HG02623 (cell line): ENCODE results near the gene WNT7B.

ENCODE experiments used
- ATAC-seq: cut with Tn5 transposase; IDR thresholded peaks from one replicate; pipeline ENCODE4 v1.9.1; 2021; ENCODE audit warnings: moderate library complexity; ENCODE audit not compliant: unreplicated experiment

The WNT7B gene

GRCh38 chr22:45960477-45961386 is 16.2 kb downstream of the WNT7B start:
- no peak for ATAC-seq

GRCh38 chr22:45959719-45960476 is 17.1 kb downstream of the WNT7B start:
- no peak for ATAC-seq

GRCh38 chr22:45958971-45959370 is 18.0 kb downstream of the WNT7B start:
- ATAC-seq, result no peak

GRCh38 chr22:45957826-45958225 is 19.1 kb downstream of the WNT7B start:
- ATAC-seq, result no peak

GRCh38 chr22:45953178-45953577 is 23.8 kb downstream of the WNT7B start:
- no peak for ATAC-seq

GRCh38 chr22:45952553-45952952 is 24.4 kb downstream of the WNT7B start:
- no peak for ATAC-seq

GRCh38 chr22:45952151-45952550 is 24.8 kb downstream of the WNT7B start:
- no peak for ATAC-seq

GRCh38 chr22:45949891-45950290 is 27.1 kb downstream of the WNT7B start:
- ATAC-seq, result no peak

- ATAC-seq, result no peak
These were observed 27.6 kb downstream of the WNT7B start for GRCh38 chr22:45949258-45949870.

GRCh38 chr22:45948081-45948648 is 28.8 kb downstream of the WNT7B start:
- ATAC-seq, result no peak

GRCh38 chr22:45946805-45947600 is 30.0 kb downstream of the WNT7B start:
- ATAC-seq, result no peak

- no peak for ATAC-seq
These were observed 31.3 kb downstream of the WNT7B start for GRCh38 chr22:45945621-45946106.

GRCh38 chr22:45942787-45943493 is 34.0 kb downstream of the WNT7B start:
- ATAC-seq, result no peak

GRCh38 chr22:45942344-45942743 is 34.6 kb downstream of the WNT7B start:
- ATAC-seq, result no peak

GRCh38 chr22:45938913-45939312 is 38.0 kb downstream of the WNT7B start:
- ATAC-seq, result no peak

GRCh38 chr22:45937960-45938359 is 39.0 kb downstream of the WNT7B start:
- ATAC-seq, result no peak

- ATAC-seq, result no peak
These were observed 41.4 kb downstream of the WNT7B start for GRCh38 chr22:45935573-45935972.

- ATAC-seq, result no peak
These were observed 42.2 kb downstream of the WNT7B start for GRCh38 chr22:45934659-45935341.

- no peak for ATAC-seq
These were observed 42.8 kb downstream of the WNT7B start for GRCh38 chr22:45934168-45934564.
